Measurements from ENCODE around the gene RAB36.
A peak's percentile ranks its signal among the peaks of the same experiment; 100 is the strongest.

RAB36 gene

GRCh38 chr22:23177197-23177596 is 31.9 kb downstream of the RAB36 start:
- DNase-seq = no peak
- no peaks in the 10 kb centered on the region for H3K27me3 ChIP-seq
- TF ChIP-seq, protein P1, sequence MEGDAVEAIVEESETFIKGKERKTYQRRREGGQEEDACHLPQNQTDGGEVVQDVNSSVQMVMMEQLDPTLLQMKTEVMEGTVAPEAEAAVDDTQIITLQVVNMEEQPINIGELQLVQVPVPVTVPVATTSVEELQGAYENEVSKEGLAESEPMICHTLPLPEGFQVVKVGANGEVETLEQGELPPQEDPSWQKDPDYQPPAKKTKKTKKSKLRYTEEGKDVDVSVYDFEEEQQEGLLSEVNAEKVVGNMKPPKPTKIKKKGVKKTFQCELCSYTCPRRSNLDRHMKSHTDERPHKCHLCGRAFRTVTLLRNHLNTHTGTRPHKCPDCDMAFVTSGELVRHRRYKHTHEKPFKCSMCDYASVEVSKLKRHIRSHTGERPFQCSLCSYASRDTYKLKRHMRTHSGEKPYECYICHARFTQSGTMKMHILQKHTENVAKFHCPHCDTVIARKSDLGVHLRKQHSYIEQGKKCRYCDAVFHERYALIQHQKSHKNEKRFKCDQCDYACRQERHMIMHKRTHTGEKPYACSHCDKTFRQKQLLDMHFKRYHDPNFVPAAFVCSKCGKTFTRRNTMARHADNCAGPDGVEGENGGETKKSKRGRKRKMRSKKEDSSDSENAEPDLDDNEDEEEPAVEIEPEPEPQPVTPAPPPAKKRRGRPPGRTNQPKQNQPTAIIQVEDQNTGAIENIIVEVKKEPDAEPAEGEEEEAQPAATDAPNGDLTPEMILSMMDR (IDR thresholded peaks at IDR 0.05; ENCODE audit: low read depth, low read length) = no peak
- no peak overlapping the region for H3K4me3 ChIP-seq (ENCODE audit: low read depth, low read length)
- H3K4me1 ChIP-seq = no peaks in the 10 kb centered on the region; the same call in 1 of the 2 replicates
- H3K9me3 ChIP-seq = peaks cover 13% of the 10 kb centered on the region; the same call in 1 of the 2 replicates
- H3K36me3 ChIP-seq = peaks cover 8% of the 10 kb centered on the region

- H3K27me3 ChIP-seq = no peaks in the 10 kb centered on the region
- DNase-seq = peak; percentile 80
- H3K36me3 ChIP-seq = peaks cover 13% of the 10 kb centered on the region
- TF ChIP-seq, protein P1 (IDR thresholded peaks at IDR 0.05; ENCODE audit: low read depth, low read length) = peak; percentile 99
- H3K4me1 ChIP-seq = peaks cover 3% of the 10 kb centered on the region
- H3K4me3 ChIP-seq (ENCODE audit: low read depth, low read length) = no peak overlapping the region
- peaks cover 13% of the 10 kb centered on the region; the same call in 1 of the 2 replicates for H3K9me3 ChIP-seq
Observed at GRCh38 chr22:23178512-23179254, 33.4 kb downstream of the RAB36 start.

GRCh38 chr22:23179381-23180299 is 34.4 kb downstream of the RAB36 start:
- peak overlapping the region; percentile 54 for H3K4me3 ChIP-seq (ENCODE audit: low read depth, low read length)
- TF ChIP-seq, protein P1 (IDR thresholded peaks at IDR 0.05; ENCODE audit: low read depth, low read length) = no peak
- no peak for DNase-seq
- H3K27me3 ChIP-seq = no peaks in the 10 kb centered on the region
- H3K36me3 ChIP-seq = peaks cover 13% of the 10 kb centered on the region
- peaks cover 13% of the 10 kb centered on the region; the same call in 1 of the 2 replicates for H3K9me3 ChIP-seq
- peaks cover 3% of the 10 kb centered on the region for H3K4me1 ChIP-seq

GRCh38 chr22:23180301-23180892 is 35.1 kb downstream of the RAB36 start, which contains the start of gene BCR:
Gene BCR (plus strand): TSS chr22:23180509. CDS start chr22:23180961, 452 bp downstream.
- H3K4me1 ChIP-seq = peaks cover 3% of the 10 kb centered on the region
- H3K36me3 ChIP-seq = peaks cover 13% of the 10 kb centered on the region
- peak; percentile 77 for DNase-seq
- TF ChIP-seq, protein P1 (IDR thresholded peaks at IDR 0.05; ENCODE audit: low read depth, low read length) = no peak
- peaks cover 13% of the 10 kb centered on the region; the same call in 1 of the 2 replicates for H3K9me3 ChIP-seq
- H3K27me3 ChIP-seq = no peaks in the 10 kb centered on the region
- peak within 1 kb of the TSS; percentile 71 for H3K4me3 ChIP-seq (ENCODE audit: low read depth, low read length)

GRCh38 chr22:23180893-23181720 is 35.8 kb downstream of the RAB36 start:
- TF ChIP-seq, protein P1 (IDR thresholded peaks at IDR 0.05; ENCODE audit: low read depth, low read length) = no peak
- Histone ChIP-seq H3K4me3 (ENCODE audit: low read depth, low read length) (peak overlapping the region; percentile 71), H3K36me3 (peaks cover 13% of the 10 kb centered on the region), H3K27me3 (no peaks in the 10 kb centered on the region), H3K4me1 (peaks cover 3% of the 10 kb centered on the region), H3K9me3 (peaks cover 7% of the 10 kb centered on the region; the same call in 1 of the 2 replicates)
- DNase-seq = no peak
